HG02798 (cell line): ENCODE measurements around the gene GLRX5.
"Not testable (repeated sequence)": the region's sequence is repeated elsewhere in the genome, so short reads cannot be mapped to it uniquely, and the experiment has no call there.

Experiments used
- ATAC-seq: cut with Tn5 transposase; IDR thresholded peaks from one replicate; pipeline ENCODE4 v1.9.1; 2021; ENCODE audit warnings: mild to moderate bottlenecking; ENCODE audit not compliant: unreplicated experiment, poor library complexity

GLRX5 gene

GRCh38 chr14:95498622-95499353 lies 36.1 kb upstream of the GLRX5 start:
- ATAC-seq, result no peak

- ATAC-seq, result no peak
These were observed 35.5 kb upstream of the GLRX5 start for GRCh38 chr14:95499354-95499750.

DNA sequence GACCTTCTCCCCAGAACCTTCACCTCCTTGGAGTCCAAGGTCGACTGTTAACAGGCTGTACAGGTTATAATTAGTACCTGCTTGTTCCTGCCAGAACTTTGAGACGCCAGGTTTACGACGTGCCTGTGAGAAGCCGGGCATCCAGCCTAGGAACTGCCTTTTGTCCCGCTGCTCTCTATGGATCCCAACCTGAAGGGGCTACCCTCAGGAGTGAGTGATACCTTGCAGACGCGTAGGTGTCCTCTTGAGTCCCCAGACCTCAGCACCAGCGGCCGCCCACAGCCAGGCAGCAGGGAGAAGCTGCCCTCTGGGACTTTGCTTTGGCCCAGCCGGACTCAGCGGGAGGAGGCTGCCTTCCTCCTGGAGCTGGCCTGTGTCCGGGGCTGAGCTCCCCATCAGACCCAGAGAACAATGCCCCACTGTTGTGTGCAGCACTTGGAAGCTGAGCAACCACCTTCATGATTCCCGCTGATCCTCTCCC lies 34.6 kb upstream of the GLRX5 start:
- no peak for ATAC-seq

DNA sequence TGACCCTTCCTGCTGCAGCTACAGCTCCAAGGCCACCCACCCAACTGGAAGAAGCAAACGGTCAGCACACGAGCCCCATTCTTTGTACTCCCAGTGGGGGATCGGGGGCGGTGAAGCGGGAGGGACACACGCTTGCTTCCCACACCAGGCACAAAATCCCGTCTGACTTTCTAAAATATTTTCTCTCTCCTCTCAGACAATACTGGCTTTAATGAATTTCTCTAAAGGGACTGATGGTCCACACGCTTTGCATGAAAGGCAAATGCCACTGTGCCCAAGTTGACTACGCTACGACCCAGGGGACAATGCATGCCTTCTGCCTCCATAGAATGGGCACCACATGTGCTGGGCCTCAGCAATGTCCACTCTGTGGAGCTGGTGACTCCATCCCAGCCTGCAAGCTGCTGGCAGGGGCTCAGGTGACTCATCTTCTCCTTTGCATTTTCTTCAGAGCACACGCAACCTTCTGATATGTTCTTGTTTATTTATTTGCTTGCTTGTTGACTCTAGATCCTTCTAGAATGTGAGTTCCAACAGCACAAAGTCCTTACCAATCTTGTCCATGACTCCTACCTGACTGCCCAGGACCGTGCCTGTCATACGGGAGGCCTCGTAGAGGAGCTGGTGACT lies 34.0 kb upstream of the GLRX5 start:
- ATAC-seq, result no peak

- ATAC-seq, result no peak
These were observed 32.4 kb upstream of the GLRX5 start for GRCh38 chr14:95502381-95502950.

DNA sequence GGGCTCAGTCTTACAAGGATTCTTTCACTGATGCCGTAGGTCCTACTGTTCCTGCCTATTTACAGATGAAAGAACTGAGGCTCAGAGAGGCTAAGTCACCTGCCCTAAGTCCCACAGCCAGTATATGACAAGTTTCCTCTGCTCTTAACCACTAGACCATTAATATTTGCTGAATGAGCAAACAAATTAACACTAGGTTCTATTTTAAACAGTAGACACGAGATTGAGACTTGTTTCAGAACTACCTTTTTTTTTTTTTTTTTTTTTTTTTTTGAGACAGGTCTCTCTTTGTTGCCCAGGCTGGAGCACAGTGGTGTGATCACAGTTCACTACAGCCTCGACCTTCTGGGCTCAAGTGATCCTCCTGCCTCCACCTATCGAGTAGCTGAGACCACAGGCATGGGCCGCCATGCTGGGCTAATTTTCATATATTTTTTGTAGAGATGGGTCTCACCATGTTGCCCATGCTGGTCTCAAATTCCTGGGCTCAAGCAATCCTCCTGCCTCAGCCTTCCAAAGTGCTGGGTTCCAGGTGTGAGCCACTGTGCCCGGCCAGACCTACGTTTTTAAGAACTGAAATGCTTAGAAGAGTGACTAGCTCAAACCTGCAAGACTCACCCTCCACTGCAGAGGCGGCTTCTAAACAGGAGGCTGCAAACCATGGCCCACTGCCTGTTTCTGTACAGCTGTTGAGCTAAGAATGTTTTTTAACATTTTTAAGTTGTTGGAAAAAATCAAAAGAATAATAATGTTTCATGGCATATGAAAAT lies 31.3 kb upstream of the GLRX5 start:
- peak; percentile 65 for ATAC-seq

GRCh38 chr14:95504135-95505029 lies 30.5 kb upstream of the GLRX5 start:
- peak; percentile 23 for ATAC-seq

DNA sequence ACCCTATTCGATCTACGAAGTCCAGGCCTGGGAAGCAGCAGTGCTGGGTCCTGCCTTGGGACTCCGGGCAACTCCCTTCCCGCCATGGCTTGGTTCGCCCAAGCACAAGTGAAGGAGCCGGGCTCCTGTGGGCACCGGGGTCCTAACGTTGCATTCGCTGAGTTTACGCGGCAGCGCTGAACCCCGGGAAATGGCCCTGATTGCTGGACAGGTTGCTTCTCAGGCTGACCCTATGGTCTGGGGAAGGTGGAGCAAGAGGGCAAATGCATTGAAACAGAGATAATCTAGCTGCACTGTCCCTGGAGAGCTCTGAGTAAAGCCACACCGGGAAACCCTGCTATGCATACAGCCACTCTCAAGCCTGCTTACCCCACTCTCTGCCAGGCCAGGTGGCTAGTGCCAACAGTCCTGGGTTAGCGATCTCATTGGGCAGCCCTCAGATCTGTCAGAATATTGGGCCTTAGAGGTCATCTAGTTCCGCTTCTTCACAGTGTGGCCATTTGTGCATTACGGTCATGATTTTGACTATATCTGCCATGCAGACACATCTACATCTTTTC lies 29.7 kb upstream of the GLRX5 start:
- no peak for ATAC-seq

- ATAC-seq, result no peak
These were observed 27.7 kb upstream of the GLRX5 start for GRCh38 chr14:95507174-95507573.

DNA sequence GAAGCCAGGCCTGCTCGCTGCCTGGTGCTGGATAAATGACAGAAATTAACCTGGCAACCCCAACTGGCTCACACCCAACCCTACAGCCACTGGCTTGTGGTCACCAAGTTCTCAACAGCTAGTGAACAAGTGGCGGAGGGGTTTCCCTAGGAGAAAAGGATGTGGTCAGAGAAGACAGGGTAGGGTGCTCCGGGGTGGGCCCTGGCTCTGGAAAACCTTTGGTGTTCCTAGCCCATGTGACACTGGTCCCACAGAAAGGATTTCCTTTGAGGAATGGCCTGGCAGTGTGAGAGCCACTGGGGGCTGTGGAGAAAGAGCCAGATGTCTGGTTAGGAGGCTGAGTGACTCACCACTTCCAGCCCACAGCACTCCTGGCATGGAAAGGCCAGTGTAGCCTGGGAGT lies 27.1 kb upstream of the GLRX5 start:
- ATAC-seq, result peak; percentile 35

DNA sequence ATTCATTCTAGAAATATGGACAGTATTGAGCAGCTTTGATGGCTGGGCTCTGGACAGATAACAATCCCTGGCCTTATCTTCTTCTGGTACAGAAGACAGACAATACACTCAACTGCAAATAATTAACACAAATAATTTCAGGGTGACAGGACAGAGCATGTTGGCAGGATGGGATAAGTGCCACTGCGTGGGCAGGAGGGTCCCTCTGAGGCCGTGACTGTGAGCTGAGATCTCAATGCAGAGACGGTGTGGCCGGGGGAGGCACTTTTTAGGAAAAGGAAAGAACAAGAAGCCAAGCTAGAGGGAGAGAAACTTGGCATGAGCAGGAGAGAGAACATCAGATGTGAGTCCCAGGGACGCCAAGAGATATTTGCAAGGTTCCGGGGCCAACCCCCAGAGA lies 26.5 kb upstream of the GLRX5 start:
- ATAC-seq, result no peak

- no peak for ATAC-seq
These were observed 25.4 kb upstream of the GLRX5 start for GRCh38 chr14:95509495-95509894.

GRCh38 chr14:95510344-95510743 lies 24.5 kb upstream of the GLRX5 start:
- not testable (repeated sequence) for ATAC-seq

DNA sequence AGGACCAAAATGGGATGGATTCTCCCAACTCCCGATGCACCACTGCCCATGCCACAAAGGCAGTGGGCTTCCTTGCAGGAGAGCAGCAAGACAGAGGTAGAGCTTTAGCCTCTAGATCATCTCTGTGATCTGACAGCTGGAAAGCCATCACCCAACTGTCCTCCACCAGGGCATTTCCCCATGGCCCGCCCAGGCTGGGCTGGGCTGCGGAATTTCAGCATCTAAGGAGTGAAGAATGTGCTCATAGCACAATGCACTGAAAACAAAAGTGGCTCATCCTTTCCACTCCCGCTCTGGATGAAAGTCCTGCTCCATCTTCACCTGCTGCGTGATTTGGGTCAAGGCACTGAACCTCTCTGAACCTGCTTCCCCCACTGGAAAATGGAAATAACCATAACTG lies 24.0 kb upstream of the GLRX5 start:
- ATAC-seq, result no peak

- ATAC-seq, result no peak
These were observed 23.2 kb upstream of the GLRX5 start for GRCh38 chr14:95511687-95512086.

GRCh38 chr14:95513291-95513690 lies 21.6 kb upstream of the GLRX5 start:
- no peak for ATAC-seq

GRCh38 chr14:95514131-95515079 lies 20.4 kb upstream of the GLRX5 start:
- no peak for ATAC-seq

DNA sequence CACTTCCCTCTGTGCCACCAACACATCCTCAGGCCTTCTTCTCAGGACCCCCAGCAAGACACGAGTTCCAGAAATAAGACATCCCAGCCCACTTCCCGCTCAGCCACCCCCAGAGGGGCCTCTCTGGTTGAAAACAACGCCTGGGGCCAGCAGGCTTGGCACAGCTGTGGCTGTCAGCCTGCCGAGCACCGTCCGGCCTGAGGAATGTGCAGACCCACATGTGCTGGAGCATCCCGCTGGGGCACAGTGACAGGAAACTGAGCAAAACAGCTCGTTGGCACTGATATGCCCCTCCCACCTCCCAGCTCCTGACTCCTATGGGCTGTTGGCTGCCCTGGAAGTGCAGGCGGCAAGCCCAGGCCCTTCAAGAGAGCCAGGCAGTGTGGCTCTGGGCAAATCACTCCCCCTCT lies 19.8 kb upstream of the GLRX5 start:
- no peak for ATAC-seq
